A673 (cell line): Measurements from ENCODE around the gene TRIP11. TPM values are rescaled to one million over a fixed set of nuclear protein-coding genes. Genes with fewer than 3 reads are reported as not detected.

ENCODE experiments used
- BruUV-seq: library from RNA; stranded (reverse); fragments of 400-500 nt; replicated peaks from 2 replicates; lab custom pipeline; 2021; lab: Mats Ljungman, UMichigan
- CTCF ChIA-PET: fragments of 300-600 bp; sonication (Branson Sonifier 250); formaldehyde crosslinking; loops from one replicate; lab custom pipeline; 2022; ENCODE audit warnings: antibody characterized with exemption; lab: Charles Lee
- POLR2A ChIA-PET: fragments of 300-600 bp; sonication (Branson Sonifier 250); formaldehyde crosslinking; loops from one replicate; lab custom pipeline; 2022; ENCODE audit warnings: antibody characterized with exemption; ENCODE audit not compliant: low non-redundant PET; lab: Charles Lee
- DNase-seq: peaks from one replicate; pipeline ENCODE4 v3.0.0-alpha.2; 2015; ENCODE audit warnings: low spot score
- H3K27ac ChIP-seq: fragments of 200-600 bp; sonication (generic); 2 replicates; pipeline ENCODE4 v1.5.1; 2016; ENCODE audit warnings: mixed run types, low read depth, mild to moderate bottlenecking, mixed read lengths, antibody characterized with exemption, low read length; ENCODE audit not compliant: poor library complexity, severe bottlenecking
- H3K27me3 ChIP-seq: fragments of 200-600 bp; sonication (generic); replicated peaks from 2 replicates; pipeline ENCODE4 v1.6.1; 2017; ENCODE audit warnings: mixed run types, low read depth, mild to moderate bottlenecking, mixed read lengths, antibody characterized with exemption, low read length; ENCODE audit not compliant: insufficient read depth, poor library complexity
- H3K36me3 ChIP-seq: fragments of 200-600 bp; sonication (generic); 2 replicates; pipeline ENCODE4 v1.6.1; 2016; ENCODE audit warnings: mixed run types, mild to moderate bottlenecking, mixed read lengths, antibody characterized with exemption, low read length; ENCODE audit not compliant: insufficient read depth, poor library complexity, severe bottlenecking
- H3K4me1 ChIP-seq: fragments of 200-600 bp; sonication (generic); 2 replicates; pipeline ENCODE4 v1.6.1; 2017; ENCODE audit warnings: mixed run types, mild to moderate bottlenecking, mixed read lengths, antibody characterized with exemption, low read length; ENCODE audit not compliant: insufficient read depth, poor library complexity, severe bottlenecking
- H3K4me3 ChIP-seq: fragments of 200-600 bp; sonication (generic); 2 replicates; pipeline ENCODE4 v1.5.1; 2016; ENCODE audit warnings: low read depth, mixed run types, mild to moderate bottlenecking, mixed read lengths, low read length; ENCODE audit not compliant: poor library complexity, severe bottlenecking
- H3K9me3 ChIP-seq: fragments of 200-600 bp; sonication (generic); 2 replicates; pipeline ENCODE4 v1.6.1; 2016; ENCODE audit warnings: mixed run types, low read depth, mild to moderate bottlenecking, mixed read lengths, antibody characterized with exemption, low read length; ENCODE audit not compliant: poor library complexity, severe bottlenecking
- CTCF ChIP-seq: fragments of 300-800, 200-600 bp; sonication (generic); conservative IDR thresholded peaks from 2 replicates; pipeline ENCODE4 v1.5.1; 2017; ENCODE audit warnings: low read depth, mild to moderate bottlenecking, antibody characterized with exemption, low read length, moderate library complexity, mixed read lengths
- EZH2 ChIP-seq: fragments of 200-600 bp; sonication (generic); IDR thresholded peaks from 2 replicates; pipeline ENCODE4 v1.6.1; 2017; ENCODE audit warnings: borderline replicate concordance, low read depth, mild to moderate bottlenecking, mixed read lengths, antibody characterized with exemption, low read length; ENCODE audit not compliant: poor library complexity, severe bottlenecking
- intact Hi-C: fragments of 100-400 bp; cut with micrococcal nuclease; formaldehyde crosslinking; loops from one replicate; pipeline ENCODE4 v1.10.0; 2022; ENCODE audit not compliant: unreplicated experiment
- total RNA-seq: library from RNA; stranded (reverse); gene quantifications from 2 replicates; pipeline ENCODE4 v1.2.3, GENCODE V29; 2021

The TRIP11 gene
- total RNA-seq, 1 experiment from 2014 or later = 46.9 TPM

GRCh38 chr14:91931478-91932088 is 108.3 kb downstream of the TRIP11 start:
- no peak overlapping the region for H3K27ac ChIP-seq
- BruUV-seq = no TSS peak
- ChIA-PET CTCF (no interaction called here), POLR2A (no interaction called here)
- intact Hi-C loops = no loop called here
- no peak for DNase-seq
- no peaks in the 10 kb centered on the region for H3K27me3 ChIP-seq
- H3K36me3 ChIP-seq = no peaks in the 10 kb centered on the region
- no peak overlapping the region for H3K4me3 ChIP-seq
- TF ChIP-seq CTCF = no peak
- no peaks in the 10 kb centered on the region for H3K4me1 ChIP-seq
- H3K9me3 ChIP-seq = no peaks in the 10 kb centered on the region

GRCh38 chr14:91929700-91930099 is 110.2 kb downstream of the TRIP11 start:
- Histone ChIP-seq H3K27me3 (no peaks in the 10 kb centered on the region), H3K36me3 (no peaks in the 10 kb centered on the region), H3K27ac (no peak overlapping the region), H3K4me3 (no peak overlapping the region), H3K4me1 (peaks cover 9% of the 10 kb centered on the region), H3K9me3 (no peaks in the 10 kb centered on the region)
- CTCF ChIA-PET = interaction anchor here (0.6 kb wide), 1 partner anchor 12 kb away, joined by 4 read pairs; no protein-coding TSS in a partner anchor
- DNase-seq = no peak
- intact Hi-C loops = no loop called here
- no peak for TF ChIP-seq EZH2
- no peak for TF ChIP-seq CTCF
- POLR2A ChIA-PET = no interaction called here
- no TSS peak for BruUV-seq

- TF ChIP-seq CTCF = no peak
- no peak for TF ChIP-seq EZH2
- H3K4me1 ChIP-seq = peaks cover 18% of the 10 kb centered on the region
- H3K27me3 ChIP-seq = no peaks in the 10 kb centered on the region
- H3K36me3 ChIP-seq = no peaks in the 10 kb centered on the region
- H3K27ac ChIP-seq = no peak overlapping the region
- ChIA-PET CTCF (no interaction called here), POLR2A (no interaction called here)
- no peak overlapping the region for H3K4me3 ChIP-seq
- intact Hi-C loops = no loop called here
- no TSS peak for BruUV-seq
- no peaks in the 10 kb centered on the region for H3K9me3 ChIP-seq
- DNase-seq = no peak
Observed at GRCh38 chr14:91927800-91928199, 112.1 kb downstream of the TRIP11 start.
